Lower lobe of right lung (tissue), 2 donors: ENCODE results near the gene MTUS2. TPM values are rescaled to one million over a fixed set of nuclear protein-coding genes. Genes with fewer than 3 reads are reported as not detected.
A peak's percentile ranks its signal among the peaks of the same experiment; 100 is the strongest.
"Not testable (repeated sequence)": the region's sequence is repeated elsewhere in the genome, so short reads cannot be mapped to it uniquely, and the experiment has no call there.

Experiments used
- ATAC-seq, 2 donors: fragments of 200-7000 bp; cut with Tn5 transposase; one replicate each; pipeline ENCODE4 v1.9.1; 2020 to 2022; ENCODE audit warnings: mild to moderate bottlenecking in 2 of 2, moderate library complexity in 2 of 2
- DNase-seq: peaks from one replicate; pipeline ENCODE4 v3.0.0-alpha.2; 2020
- H3K27ac ChIP-seq: fragments of 200-600 bp; one replicate; pipeline ENCODE4 v1.8.0; 2022
- H3K27me3 ChIP-seq: fragments of 200-600 bp; one replicate; pipeline ENCODE4 v1.8.0; 2022; ENCODE audit warnings: low read depth
- H3K36me3 ChIP-seq: fragments of 200-600 bp; one replicate; pipeline ENCODE4 v1.8.0; 2022; ENCODE audit warnings: mild to moderate bottlenecking
- H3K4me1 ChIP-seq: fragments of 200-600 bp; one replicate; pipeline ENCODE4 v1.8.0; 2022
- H3K4me3 ChIP-seq: fragments of 200-600 bp; one replicate; pipeline ENCODE4 v1.8.0; 2022; ENCODE audit warnings: mild to moderate bottlenecking
- H3K9me3 ChIP-seq: fragments of 200-600 bp; one replicate; pipeline ENCODE4 v1.8.0; 2022
- intact Hi-C: fragments of 100-400 bp; cut with DNase I; formaldehyde crosslinking; loops from one replicate; pipeline ENCODE4 v1.11.0; 2022
- total RNA-seq: library from RNA; stranded (reverse); fragmentation: NEBNext Ultra II Directional; extraction: Animal tissue kit (Norgen Biotek cat#: 25700); gene quantifications from one replicate; pipeline ENCODE4 v1.2.1, GENCODE V29; 2021
- TF ChIP-seq, protein P1 (sequence below): fragments of 200-600 bp; IDR thresholded peaks from one replicate; pipeline ENCODE4 v1.8.0; 2022; ENCODE audit warnings: antibody characterized with exemption, mild to moderate bottlenecking
- donor health status: DM: no; HTN: yes; CAD: no; lungs with severe emphysema.

The MTUS2 gene
- total RNA-seq, 1 donor from 2014 or later: 0.21 TPM

DNA sequence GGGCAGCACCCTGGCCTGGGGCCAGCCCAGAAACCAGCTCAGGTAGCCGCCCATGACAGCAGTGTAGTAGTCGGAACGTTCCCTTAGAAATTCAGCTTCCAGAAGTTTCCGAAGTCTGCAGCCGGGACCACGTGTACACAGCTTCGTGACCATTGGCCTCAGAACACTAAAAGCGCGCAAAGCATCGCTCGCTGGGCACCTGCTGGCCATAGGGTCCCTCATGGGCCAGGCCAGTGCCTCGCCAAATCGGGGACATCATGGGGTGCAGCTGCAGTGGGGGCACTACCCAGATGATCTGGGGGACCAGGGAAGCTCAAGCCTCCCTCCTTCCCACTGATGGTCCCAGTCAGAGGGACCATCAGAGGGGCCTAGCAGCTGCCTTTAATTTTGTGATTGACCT lies 384.5 kb downstream of the MTUS2 start:
- peak in 1 of 2 donors; percentile 11 for ATAC-seq
- no peaks in the 10 kb centered on the region for H3K4me1 ChIP-seq
- no peak overlapping the region for H3K27ac ChIP-seq
- H3K4me3 ChIP-seq: no peak overlapping the region
- no peaks in the 10 kb centered on the region for H3K36me3 ChIP-seq
- DNase-seq: no peak
- H3K27me3 ChIP-seq: no peaks in the 10 kb centered on the region
- intact Hi-C loops: no loop called here
- H3K9me3 ChIP-seq: no peaks in the 10 kb centered on the region
- TF ChIP-seq, protein P1, sequence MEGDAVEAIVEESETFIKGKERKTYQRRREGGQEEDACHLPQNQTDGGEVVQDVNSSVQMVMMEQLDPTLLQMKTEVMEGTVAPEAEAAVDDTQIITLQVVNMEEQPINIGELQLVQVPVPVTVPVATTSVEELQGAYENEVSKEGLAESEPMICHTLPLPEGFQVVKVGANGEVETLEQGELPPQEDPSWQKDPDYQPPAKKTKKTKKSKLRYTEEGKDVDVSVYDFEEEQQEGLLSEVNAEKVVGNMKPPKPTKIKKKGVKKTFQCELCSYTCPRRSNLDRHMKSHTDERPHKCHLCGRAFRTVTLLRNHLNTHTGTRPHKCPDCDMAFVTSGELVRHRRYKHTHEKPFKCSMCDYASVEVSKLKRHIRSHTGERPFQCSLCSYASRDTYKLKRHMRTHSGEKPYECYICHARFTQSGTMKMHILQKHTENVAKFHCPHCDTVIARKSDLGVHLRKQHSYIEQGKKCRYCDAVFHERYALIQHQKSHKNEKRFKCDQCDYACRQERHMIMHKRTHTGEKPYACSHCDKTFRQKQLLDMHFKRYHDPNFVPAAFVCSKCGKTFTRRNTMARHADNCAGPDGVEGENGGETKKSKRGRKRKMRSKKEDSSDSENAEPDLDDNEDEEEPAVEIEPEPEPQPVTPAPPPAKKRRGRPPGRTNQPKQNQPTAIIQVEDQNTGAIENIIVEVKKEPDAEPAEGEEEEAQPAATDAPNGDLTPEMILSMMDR: no peak

DNA sequence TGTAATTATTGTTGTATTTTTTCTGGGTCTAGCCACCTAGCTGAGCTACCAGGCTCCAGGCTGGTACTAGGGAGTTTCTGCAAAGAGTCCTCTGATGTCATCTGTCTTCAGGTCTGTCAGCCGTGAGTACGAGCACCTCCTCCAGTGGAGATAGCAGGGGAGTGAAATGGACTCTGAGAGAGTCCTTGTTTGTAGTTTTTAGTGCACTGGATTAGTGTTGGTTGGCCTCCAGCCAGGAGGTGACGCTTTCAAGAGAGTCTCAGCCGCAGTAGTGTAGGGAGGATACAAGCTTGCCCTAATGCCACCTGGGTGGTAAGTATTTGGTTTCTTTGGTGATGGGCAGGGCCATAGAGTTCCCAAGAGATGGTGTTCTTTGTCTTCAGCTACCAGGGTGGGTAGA lies 390.5 kb downstream of the MTUS2 start:
- H3K36me3 ChIP-seq: no peaks in the 10 kb centered on the region
- no peaks in the 10 kb centered on the region for H3K9me3 ChIP-seq
- no peak overlapping the region for H3K4me3 ChIP-seq
- no peak for DNase-seq
- intact Hi-C loops: no loop called here
- no peak overlapping the region for H3K27ac ChIP-seq
- H3K4me1 ChIP-seq: no peaks in the 10 kb centered on the region
- no peak for ATAC-seq
- H3K27me3 ChIP-seq: no peaks in the 10 kb centered on the region
- TF ChIP-seq, protein P1: no peak

DNA sequence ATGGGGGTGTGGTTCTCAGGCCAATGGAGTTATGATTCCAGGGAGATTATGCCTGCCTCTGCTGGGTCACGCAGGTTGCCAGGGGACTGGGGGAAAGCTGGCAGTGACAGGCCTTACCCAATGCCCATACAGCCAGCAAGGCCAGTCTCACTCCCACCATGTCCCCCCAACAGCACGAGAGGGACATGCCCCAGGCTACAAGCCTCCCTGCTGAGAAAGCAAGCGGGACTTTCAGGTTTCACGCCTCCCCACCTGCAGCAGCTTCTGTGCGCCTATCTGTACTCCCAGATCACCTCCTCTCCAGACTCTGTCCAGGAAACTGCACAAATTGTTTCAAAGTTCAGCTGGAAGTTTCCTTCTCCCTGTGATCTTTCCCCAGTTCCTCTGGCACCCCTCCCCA lies 391.0 kb downstream of the MTUS2 start:
- H3K27ac ChIP-seq, H3K4me1 ChIP-seq, DNase-seq, H3K4me3 ChIP-seq, H3K9me3 ChIP-seq, intact Hi-C loops, H3K36me3 ChIP-seq, ATAC-seq, H3K27me3 ChIP-seq: not testable (repeated sequence)

DNA sequence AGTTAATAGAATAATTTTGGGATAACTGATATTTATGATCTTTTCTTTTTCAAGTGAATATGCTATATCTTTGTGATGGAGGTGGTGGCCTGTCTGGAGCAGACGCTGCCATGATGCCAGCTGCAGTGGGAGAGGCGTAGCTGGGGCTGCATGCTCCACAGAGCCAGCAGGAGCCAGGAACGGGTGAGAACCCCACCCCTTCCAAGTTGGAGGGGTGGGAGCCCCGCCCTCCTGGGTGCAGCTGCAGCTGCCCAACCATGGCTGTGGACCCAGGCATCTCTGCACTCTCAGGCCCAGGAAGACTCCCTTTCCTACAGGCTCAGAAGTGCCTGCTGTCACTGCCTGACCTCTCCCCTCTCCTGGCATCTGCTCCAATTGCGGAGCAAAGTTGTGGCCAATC lies 402.3 kb downstream of the MTUS2 start:
- H3K4me1 ChIP-seq: no peaks in the 10 kb centered on the region

DNA sequence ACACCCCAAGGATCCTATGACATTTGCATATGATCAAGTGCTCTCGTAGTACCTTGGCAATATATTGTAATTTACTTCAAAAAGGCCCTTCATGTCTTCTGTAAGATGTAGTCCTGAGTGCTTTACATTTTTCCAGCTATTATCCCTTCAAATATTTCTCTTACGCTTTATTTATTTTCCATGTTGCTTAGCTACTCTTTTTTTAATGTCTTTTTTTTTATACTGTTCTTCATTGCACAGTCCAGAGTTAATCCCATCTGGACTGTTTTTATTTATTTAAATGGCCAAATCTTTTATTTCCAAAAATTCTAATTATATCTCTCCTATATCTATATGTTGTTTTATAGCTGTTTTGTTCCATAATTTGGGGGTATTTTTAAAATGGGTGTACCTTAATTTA lies 404.1 kb downstream of the MTUS2 start:
- Histone ChIP-seq H3K9me3 (no peaks in the 10 kb centered on the region), H3K27me3 (no peaks in the 10 kb centered on the region), H3K4me3 (no peak overlapping the region), H3K27ac (no peak overlapping the region), H3K4me1 (no peaks in the 10 kb centered on the region), H3K36me3 (no peaks in the 10 kb centered on the region)
- TF ChIP-seq, protein P1: no peak
- intact Hi-C loops: no loop called here
- ATAC-seq: no peak
- no peak for DNase-seq

More for the DNA sequence above, 402.3 kb downstream of the MTUS2 start:
- TF ChIP-seq, protein P1: no peak
- ATAC-seq (no peak), DNase-seq (no peak)
- Histone ChIP-seq H3K4me3 (no peak overlapping the region), H3K27ac (no peak overlapping the region), H3K27me3 (no peaks in the 10 kb centered on the region), H3K9me3 (peaks cover 3% of the 10 kb centered on the region), H3K36me3 (no peaks in the 10 kb centered on the region)
- intact Hi-C loops: no loop called here

DNA sequence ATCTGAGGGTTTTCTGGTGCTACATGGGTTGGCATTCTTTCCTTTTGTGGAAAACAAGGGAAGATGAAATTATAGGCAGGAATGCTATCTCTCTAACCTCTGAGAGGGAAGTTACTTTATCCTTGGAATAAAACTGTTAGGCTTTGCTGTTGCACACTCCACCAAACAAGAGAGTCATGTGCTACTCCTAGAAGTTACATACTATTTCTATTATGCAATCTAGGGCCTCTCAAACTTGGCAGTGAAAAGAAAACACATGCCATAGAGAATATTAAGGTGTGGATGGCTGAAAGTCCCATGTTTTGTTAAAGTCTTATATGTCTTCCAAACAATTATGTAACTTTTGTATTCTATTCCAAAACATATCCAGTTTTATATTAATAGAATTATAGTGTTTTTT lies 407.4 kb downstream of the MTUS2 start:
- Histone ChIP-seq H3K27ac (no peak overlapping the region), H3K9me3 (no peaks in the 10 kb centered on the region), H3K4me3 (no peak overlapping the region), H3K27me3 (no peaks in the 10 kb centered on the region), H3K4me1 (no peaks in the 10 kb centered on the region), H3K36me3 (no peaks in the 10 kb centered on the region)
- intact Hi-C loops: no loop called here
- DNase-seq: no peak
- peak; percentile 68 to 85 for ATAC-seq
- TF ChIP-seq, protein P1: no peak
